ENCODE measurements around the gene SLC5A12. TPM values are rescaled to one million over a fixed set of nuclear protein-coding genes. Genes with fewer than 3 reads are reported as not detected.
A peak's percentile ranks its signal among the peaks of the same experiment; 100 is the strongest.

The SLC5A12 gene
- total and polyA plus RNA-seq, 2 experiments from 2014 or later = 0.24 to 0.43 TPM

DNA sequence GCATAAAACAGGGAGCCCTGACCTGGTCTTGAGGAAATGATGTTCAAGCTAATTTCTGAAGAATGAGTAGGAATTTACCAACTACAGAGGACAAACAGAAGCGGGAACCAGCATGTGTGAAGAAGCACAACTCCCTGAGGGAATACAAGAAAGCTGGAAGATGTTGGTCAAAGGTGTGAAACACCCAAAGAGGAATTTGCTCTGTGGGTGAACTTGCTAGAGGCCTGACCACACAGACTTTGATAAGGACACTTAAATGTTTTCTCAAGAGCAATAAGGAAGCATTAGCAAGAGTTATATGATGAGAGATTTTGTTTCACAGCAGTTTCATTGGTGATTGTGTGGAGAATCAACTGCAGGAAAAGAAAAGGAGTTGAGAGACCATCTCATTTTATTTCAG is 17.6 kb downstream of the SLC5A12 start:
- H2AFZ ChIP-seq = no peak overlapping the region

DNA sequence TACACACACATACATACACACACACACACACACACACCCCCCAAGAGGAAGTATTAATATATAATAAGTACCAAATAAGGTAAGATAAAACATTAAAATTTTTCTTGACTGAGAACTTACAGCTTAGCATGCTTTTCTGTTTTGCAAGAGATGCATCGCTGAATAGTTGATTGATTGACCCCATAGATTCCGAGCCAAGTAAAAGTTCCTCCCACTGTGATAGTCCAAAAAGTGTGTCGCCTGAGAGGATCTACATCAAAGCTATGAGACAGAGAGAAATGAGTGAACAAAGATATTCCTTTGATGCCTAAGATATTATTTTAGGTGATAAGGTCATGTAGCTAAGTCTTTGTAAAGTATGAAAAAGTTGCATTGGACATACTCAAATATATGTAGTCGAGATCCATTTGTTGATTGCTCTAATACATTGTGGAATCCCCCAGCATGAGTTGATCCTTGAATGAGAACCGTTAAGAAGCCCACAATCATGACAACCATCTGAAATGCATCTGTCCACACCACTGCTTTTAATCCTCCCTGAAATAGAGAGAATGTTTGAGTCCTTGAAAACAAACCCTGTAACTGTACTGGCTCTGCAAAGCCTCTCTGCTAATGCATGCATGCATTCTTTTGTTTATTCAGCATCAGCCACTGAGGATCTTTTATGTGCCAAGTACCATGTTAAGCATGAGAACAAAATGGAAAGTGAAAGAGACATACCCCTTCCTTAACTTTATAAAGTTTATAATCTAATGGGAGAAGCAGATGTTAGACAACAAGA is 18.3 kb downstream of the SLC5A12 start:
- Histone ChIP-seq H3K4me2 (ENCODE audit: unreplicated experiment) (no peak overlapping the region), H3K79me2 (ENCODE audit: insufficient read depth) (no peaks in the 10 kb centered on the region), H4K20me1 (ENCODE audit: insufficient read depth) (no peaks in the 10 kb centered on the region), H3F3A (ENCODE audit: insufficient read depth) (no peaks in the 10 kb centered on the region), H3K27ac (no peak overlapping the region), H3K4me1 (ENCODE audit: insufficient read depth) (peaks cover 10% of the 10 kb centered on the region; the same call in 1 of the 2 replicates), H3K27me3 (replicated peaks; ENCODE audit: insufficient read depth) (no peaks in the 10 kb centered on the region), H3K36me3 (ENCODE audit: low read depth) (no peaks in the 10 kb centered on the region), H3K9ac (no peak overlapping the region), H3K9me3 (ENCODE audit: low read depth) (no peaks in the 10 kb centered on the region), H3K4me3 (no peak overlapping the region), H3K9me2 (ENCODE audit: insufficient read depth) (no peaks in the 10 kb centered on the region), H2AFZ (no peak overlapping the region)
- in situ Hi-C loops (cut with MboI) = no loop called here
- 81 to 85% methylated on average over 5 of the region's 5 CpGs for WGBS, 2 experiments (ENCODE audit: low coverage in 1 of 2, low lambda C conversion rate in 2 of 2, missing lambda C conversion rate in 2 of 2)
- no peak for DNase-seq
- TF ChIP-seq EZH2phosphoT487 (IDR thresholded peaks at IDR 0.05; ENCODE audit: insufficient read depth, low read depth) = no peak
- TF ChIP-seq EZH2 (IDR thresholded peaks at IDR 0.05; ENCODE audit: insufficient read depth, poor library complexity, severe bottlenecking) = no peak

More for the DNA sequence above, 17.6 kb downstream of the SLC5A12 start:
- in situ Hi-C loops (cut with MboI) = no loop called here
- Histone ChIP-seq H3K4me2 (ENCODE audit: unreplicated experiment) (no peak overlapping the region), H3K9me2 (ENCODE audit: insufficient read depth) (no peaks in the 10 kb centered on the region), H3K79me2 (ENCODE audit: insufficient read depth) (no peaks in the 10 kb centered on the region), H3K9me3 (ENCODE audit: low read depth) (no peaks in the 10 kb centered on the region), H3K4me3 (no peak overlapping the region), H3K9ac (no peak overlapping the region), H3F3A (ENCODE audit: insufficient read depth) (no peaks in the 10 kb centered on the region; the same call in 1 of the 2 replicates), H3K36me3 (ENCODE audit: low read depth) (no peaks in the 10 kb centered on the region), H4K20me1 (ENCODE audit: insufficient read depth) (no peaks in the 10 kb centered on the region), H3K4me1 (ENCODE audit: insufficient read depth) (peaks cover 14% of the 10 kb centered on the region; the same call in 1 of the 2 replicates), H3K27me3 (replicated peaks; ENCODE audit: insufficient read depth) (no peaks in the 10 kb centered on the region), H3K27ac (no peak overlapping the region)
- 86% methylated on average over 1 of the region's 1 CpG for WGBS, 2 experiments (ENCODE audit: low coverage in 1 of 2, low lambda C conversion rate in 2 of 2, missing lambda C conversion rate in 2 of 2)
- no peak for TF ChIP-seq EZH2phosphoT487 (IDR thresholded peaks at IDR 0.05; ENCODE audit: insufficient read depth, low read depth)
- TF ChIP-seq EZH2 (IDR thresholded peaks at IDR 0.05; ENCODE audit: insufficient read depth, poor library complexity, severe bottlenecking) = no peak
- peak; percentile 7 for DNase-seq

DNA sequence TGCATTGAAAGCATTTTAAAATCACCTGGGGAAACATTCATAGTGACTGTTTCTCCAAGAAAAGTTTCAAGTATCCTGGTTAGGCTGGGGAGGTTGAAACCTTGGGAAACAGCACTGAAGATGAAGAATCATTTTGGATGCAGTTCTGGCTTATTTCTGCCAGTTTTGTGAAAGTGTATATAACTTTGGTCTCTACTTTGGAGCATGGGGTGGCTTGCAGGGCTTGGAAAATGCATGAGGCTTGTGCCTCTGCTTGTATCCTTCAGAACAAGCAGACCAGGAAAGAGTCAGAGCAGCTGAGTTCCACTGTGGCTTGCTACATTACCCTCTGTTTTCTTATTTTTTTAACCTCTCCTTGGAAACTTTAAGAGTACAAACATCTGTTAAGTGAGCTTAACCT is 19.5 kb downstream of the SLC5A12 start:
- in situ Hi-C loops (cut with MboI) = no loop called here
- Histone ChIP-seq H3K4me3 (no peak overlapping the region), H3K27me3 (replicated peaks; ENCODE audit: insufficient read depth) (no peaks in the 10 kb centered on the region), H3F3A (ENCODE audit: insufficient read depth) (no peaks in the 10 kb centered on the region), H2AFZ (no peak overlapping the region), H3K36me3 (ENCODE audit: low read depth) (no peaks in the 10 kb centered on the region), H3K79me2 (ENCODE audit: insufficient read depth) (no peaks in the 10 kb centered on the region), H3K4me1 (ENCODE audit: insufficient read depth) (peaks cover 6% of the 10 kb centered on the region; the same call in 1 of the 2 replicates), H3K9me3 (ENCODE audit: low read depth) (no peaks in the 10 kb centered on the region), H3K27ac (no peak overlapping the region), H3K4me2 (ENCODE audit: unreplicated experiment) (no peak overlapping the region), H4K20me1 (ENCODE audit: insufficient read depth) (no peaks in the 10 kb centered on the region), H3K9me2 (ENCODE audit: insufficient read depth) (no peaks in the 10 kb centered on the region), H3K9ac (no peak overlapping the region)
- DNase-seq = no peak
- TF ChIP-seq EZH2 (IDR thresholded peaks at IDR 0.05; ENCODE audit: insufficient read depth, poor library complexity, severe bottlenecking) (no peak), EZH2phosphoT487 (IDR thresholded peaks at IDR 0.05; ENCODE audit: insufficient read depth, low read depth) (no peak)

DNA sequence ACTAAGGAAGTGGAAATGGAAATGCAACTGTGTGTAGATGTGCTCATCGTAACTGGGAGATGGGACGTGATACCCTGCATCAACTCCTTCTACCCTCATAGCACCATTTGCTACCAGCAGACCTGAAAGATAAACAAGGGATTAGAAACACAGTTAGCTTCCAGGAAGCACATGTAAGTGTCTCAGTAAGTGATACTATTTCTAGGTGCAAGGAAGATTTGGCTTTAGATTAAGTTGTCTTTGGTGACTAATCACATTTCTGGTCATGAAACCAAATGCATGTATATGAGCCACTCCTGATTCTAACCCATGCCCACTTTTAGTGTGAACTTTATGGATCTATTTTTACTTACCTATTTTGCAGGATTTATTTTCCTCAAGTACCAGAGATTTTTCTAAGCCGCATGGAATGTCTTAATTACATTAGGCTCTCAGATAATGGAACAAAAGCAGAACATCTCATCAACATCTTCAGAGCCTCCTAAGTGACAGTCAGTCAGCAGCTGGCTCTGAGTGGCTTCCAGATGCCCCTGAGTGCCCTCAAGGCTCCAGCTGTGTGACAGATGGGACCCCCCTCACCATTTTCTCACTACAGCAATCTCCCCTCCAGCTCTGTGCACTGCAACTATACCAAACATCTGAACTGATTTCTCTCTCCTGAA is 21.2 kb downstream of the SLC5A12 start:
- in situ Hi-C loops (cut with MboI) = no loop called here
- no peak for TF ChIP-seq EZH2phosphoT487 (IDR thresholded peaks at IDR 0.05; ENCODE audit: insufficient read depth, low read depth)
- H3K27ac ChIP-seq = no peak overlapping the region
- DNase-seq = no peak
- no peak overlapping the region for H3K9ac ChIP-seq
- no peaks in the 10 kb centered on the region for H3K9me3 ChIP-seq (ENCODE audit: low read depth)
- 0 out of 2 replicates have a peak, but pooled peaks cover 4% of the 10 kb centered on the region for H3K4me1 ChIP-seq (ENCODE audit: insufficient read depth)
- no peak overlapping the region for H3K4me2 ChIP-seq (ENCODE audit: unreplicated experiment)
- no peaks in the 10 kb centered on the region for H3K9me2 ChIP-seq (ENCODE audit: insufficient read depth)
- no peaks in the 10 kb centered on the region for H3K27me3 ChIP-seq (replicated peaks; ENCODE audit: insufficient read depth)
- H3K4me3 ChIP-seq = no peak overlapping the region
- H3K79me2 ChIP-seq (ENCODE audit: insufficient read depth) = no peaks in the 10 kb centered on the region
- no peaks in the 10 kb centered on the region for H4K20me1 ChIP-seq (ENCODE audit: insufficient read depth)
- no peak overlapping the region for H2AFZ ChIP-seq
- WGBS, 2 experiments (ENCODE audit: low coverage in 1 of 2, low lambda C conversion rate in 2 of 2, missing lambda C conversion rate in 2 of 2) = 62 to 64% methylated on average over 3 of the region's 3 CpGs
- H3K36me3 ChIP-seq (ENCODE audit: low read depth) = no peaks in the 10 kb centered on the region
- H3F3A ChIP-seq (ENCODE audit: insufficient read depth) = no peaks in the 10 kb centered on the region
